Measurements from ENCODE around the gene SLC1A3. TPM values are rescaled to one million over a fixed set of nuclear protein-coding genes. Genes with fewer than 3 reads are reported as not detected.

SLC1A3 gene
- polyA plus RNA-seq, 6 donors from 2014 or later = 0.07 TPM; not detected in 5

- Mint-ChIP-seq H3K4me1 (peaks cover 21 to 40% (median 33%) of the 10 kb centered on the region in 3 donors), H3K27me3 (no peaks in the 10 kb centered on the region), H3K9me3 (no peaks in the 10 kb centered on the region), H3K4me3 (peak overlapping the region in 1 of 8 donors; percentile 3), H3K27ac (peak overlapping the region in 2 of 6 donors; percentile 73 to 84), H3K36me3 (no peaks in the 10 kb centered on the region)
- no peak for DNase-seq
- ATAC-seq (ENCODE audit: low read depth in 2 of 2) = peak; percentile 60 to 69
These were observed 89.8 kb downstream of the SLC1A3 start for GRCh38 chr5:36696059-36696673.

GRCh38 chr5:36698031-36698430 is 91.6 kb downstream of the SLC1A3 start:
- Mint-ChIP-seq H3K27me3 (no peaks in the 10 kb centered on the region), H3K4me3 (no peak overlapping the region), H3K4me1 (peaks cover 28 to 42% (median 41%) of the 10 kb centered on the region in 3 donors), H3K9me3 (no peaks in the 10 kb centered on the region), H3K36me3 (no peaks in the 10 kb centered on the region), H3K27ac (peak overlapping the region in 1 of 6 donors; percentile 26)
- no peak for ATAC-seq (ENCODE audit: low read depth in 2 of 2)
- no peak for DNase-seq

- H3K4me3 Mint-ChIP-seq = peak overlapping the region; percentile 10 to 90 (median 74)
- H3K9me3 Mint-ChIP-seq = no peaks in the 10 kb centered on the region
- peak overlapping the region; percentile 71 to 97 (median 89) for H3K27ac Mint-ChIP-seq
- H3K4me1 Mint-ChIP-seq = peaks cover 28 to 35% (median 32%) of the 10 kb centered on the region in 3 donors
- no peaks in the 10 kb centered on the region for H3K27me3 Mint-ChIP-seq
- ATAC-seq (ENCODE audit: low read depth in 2 of 2) (peak; percentile 99), DNase-seq (peak; percentile 77)
- H3K36me3 Mint-ChIP-seq = peaks cover 13 to 17% of the 10 kb centered on the region in 2 donors
These were observed 94.8 kb downstream of the SLC1A3 start for GRCh38 chr5:36701085-36701698.

- ATAC-seq (ENCODE audit: low read depth in 2 of 2) (no peak), DNase-seq (no peak)
- H3K27me3 Mint-ChIP-seq = no peaks in the 10 kb centered on the region
- peak overlapping the region in 3 of 6 donors; percentile 15 to 74 (median 62) for H3K27ac Mint-ChIP-seq
- H3K4me1 Mint-ChIP-seq = peaks cover 28 to 34% (median 30%) of the 10 kb centered on the region in 3 donors
- peak overlapping the region in 1 of 8 donors; percentile 32 for H3K4me3 Mint-ChIP-seq
- H3K9me3 Mint-ChIP-seq = peaks cover 0 to 5% (median 0%) of the 10 kb centered on the region in 7 donors
- peaks cover 17 to 21% of the 10 kb centered on the region in 2 donors for H3K36me3 Mint-ChIP-seq
These were observed 96.9 kb downstream of the SLC1A3 start for GRCh38 chr5:36703245-36703860.

GRCh38 chr5:36704131-36704530 is 97.7 kb downstream of the SLC1A3 start:
- Mint-ChIP-seq H3K9me3 (peaks cover 0 to 11% (median 0%) of the 10 kb centered on the region in 7 donors), H3K4me1 (peaks cover 28 to 34% (median 30%) of the 10 kb centered on the region in 3 donors), H3K4me3 (no peak overlapping the region), H3K27ac (no peak overlapping the region), H3K36me3 (peaks cover 24 to 25% of the 10 kb centered on the region in 2 donors), H3K27me3 (no peaks in the 10 kb centered on the region)
- ATAC-seq (ENCODE audit: low read depth in 2 of 2) = no peak
- no peak for DNase-seq

GRCh38 chr5:36705055-36705454 is 98.6 kb downstream of the SLC1A3 start:
- peak overlapping the region in 2 of 6 donors; percentile 22 to 31 for H3K27ac Mint-ChIP-seq
- no peaks in the 10 kb centered on the region for H3K27me3 Mint-ChIP-seq
- ATAC-seq (ENCODE audit: low read depth in 2 of 2) (no peak), DNase-seq (no peak)
- H3K4me1 Mint-ChIP-seq = peaks cover 25 to 31% (median 28%) of the 10 kb centered on the region in 3 donors
- H3K36me3 Mint-ChIP-seq = peaks cover 25 to 27% of the 10 kb centered on the region in 2 donors
- H3K4me3 Mint-ChIP-seq = no peak overlapping the region
- peaks cover 0 to 11% (median 0%) of the 10 kb centered on the region in 7 donors for H3K9me3 Mint-ChIP-seq

- peaks cover 0 to 11% (median 0%) of the 10 kb centered on the region in 7 donors for H3K9me3 Mint-ChIP-seq
- no peaks in the 10 kb centered on the region for H3K27me3 Mint-ChIP-seq
- peaks cover 12 to 18% (median 15%) of the 10 kb centered on the region in 3 donors for H3K4me1 Mint-ChIP-seq
- H3K27ac Mint-ChIP-seq = no peak overlapping the region
- H3K4me3 Mint-ChIP-seq = no peak overlapping the region
- ATAC-seq (ENCODE audit: low read depth in 2 of 2) (no peak), DNase-seq (no peak)
- peaks cover 27 to 30% of the 10 kb centered on the region in 2 donors for H3K36me3 Mint-ChIP-seq
These were observed 100.3 kb downstream of the SLC1A3 start for GRCh38 chr5:36706662-36707061.

GRCh38 chr5:36708996-36709395 is 102.6 kb downstream of the SLC1A3 start:
- Mint-ChIP-seq H3K9me3 (peaks cover 0 to 11% (median 0%) of the 10 kb centered on the region in 7 donors), H3K27me3 (no peaks in the 10 kb centered on the region), H3K4me3 (no peak overlapping the region), H3K36me3 (peaks cover 25 to 36% of the 10 kb centered on the region in 2 donors), H3K4me1 (peaks cover 0 to 8% (median 6%) of the 10 kb centered on the region in 3 donors), H3K27ac (peak overlapping the region in 1 of 6 donors; percentile 79)
- ATAC-seq (ENCODE audit: low read depth in 2 of 2) (no peak), DNase-seq (no peak)

GRCh38 chr5:36710039-36710438 is 103.6 kb downstream of the SLC1A3 start:
- Mint-ChIP-seq H3K4me1 (peaks cover 0 to 9% (median 7%) of the 10 kb centered on the region in 3 donors), H3K27ac (no peak overlapping the region), H3K27me3 (no peaks in the 10 kb centered on the region), H3K4me3 (no peak overlapping the region), H3K36me3 (peaks cover 15 to 31% of the 10 kb centered on the region in 2 donors), H3K9me3 (peaks cover 0 to 11% (median 0%) of the 10 kb centered on the region in 7 donors)
- ATAC-seq (ENCODE audit: low read depth in 2 of 2) (no peak), DNase-seq (no peak)

GRCh38 chr5:36712706-36713105 is 106.3 kb downstream of the SLC1A3 start:
- H3K4me1 Mint-ChIP-seq = peaks cover 0 to 16% (median 9%) of the 10 kb centered on the region in 3 donors
- no peak for DNase-seq
- peaks cover 0 to 10% (median 0%) of the 10 kb centered on the region in 7 donors for H3K9me3 Mint-ChIP-seq
- no peak overlapping the region for H3K27ac Mint-ChIP-seq
- peak overlapping the region in 1 of 8 donors; percentile 12 for H3K4me3 Mint-ChIP-seq
- H3K36me3 Mint-ChIP-seq = peaks cover 9 to 18% of the 10 kb centered on the region in 2 donors
- H3K27me3 Mint-ChIP-seq = no peaks in the 10 kb centered on the region
- no peak for ATAC-seq (ENCODE audit: low read depth in 2 of 2)

GRCh38 chr5:36713541-36713940 is 107.1 kb downstream of the SLC1A3 start:
- DNase-seq = no peak
- Mint-ChIP-seq H3K36me3 (peaks cover 8 to 15% of the 10 kb centered on the region in 2 donors), H3K4me3 (no peak overlapping the region), H3K27me3 (no peaks in the 10 kb centered on the region), H3K27ac (no peak overlapping the region), H3K9me3 (peaks cover 0 to 5% (median 0%) of the 10 kb centered on the region in 7 donors), H3K4me1 (peaks cover 5 to 16% (median 10%) of the 10 kb centered on the region in 3 donors)
- no peak for ATAC-seq (ENCODE audit: low read depth in 2 of 2)

GRCh38 chr5:36717131-36717695 is 110.8 kb downstream of the SLC1A3 start:
- Mint-ChIP-seq H3K27me3 (no peaks in the 10 kb centered on the region), H3K27ac (no peak overlapping the region), H3K9me3 (no peaks in the 10 kb centered on the region), H3K36me3 (peaks cover 0 to under 1% of the 10 kb centered on the region in 2 donors), H3K4me3 (no peak overlapping the region), H3K4me1 (peaks cover 23 to 40% (median 28%) of the 10 kb centered on the region in 3 donors)
- DNase-seq = no peak
- no peak for ATAC-seq (ENCODE audit: low read depth in 2 of 2)

GRCh38 chr5:36719282-36719681 is 112.9 kb downstream of the SLC1A3 start:
- Mint-ChIP-seq H3K27ac (no peak overlapping the region), H3K4me3 (no peak overlapping the region), H3K27me3 (no peaks in the 10 kb centered on the region), H3K9me3 (peaks cover 0 to 3% (median 0%) of the 10 kb centered on the region in 7 donors), H3K4me1 (peaks cover 44 to 54% (median 49%) of the 10 kb centered on the region in 3 donors), H3K36me3 (no peaks in the 10 kb centered on the region)
- DNase-seq (no peak), ATAC-seq (ENCODE audit: low read depth in 2 of 2) (no peak)

All from naive B cell (primary cell).